Chondrocyte (in vitro differentiated cells): ENCODE data around the gene LAG3. TPM values are rescaled to one million over a fixed set of nuclear protein-coding genes. Genes with fewer than 3 reads are reported as not detected.

Experiments
- DNase-seq: peaks from one replicate; pipeline ENCODE4 v3.0.0; 2021; ENCODE audit warnings: mixed read lengths, low spot score
- H3K27ac Mint-ChIP-seq: one replicate; pipeline ENCODE4 v1.8.0; 2021; ENCODE audit warnings: mild to moderate bottlenecking, moderate library complexity, mixed read lengths; ENCODE audit not compliant: unreplicated experiment
- H3K27me3 Mint-ChIP-seq: 2 replicates; pipeline ENCODE4 v1.8.0; 2021; ENCODE audit warnings: low read depth, mixed read lengths
- H3K36me3 Mint-ChIP-seq: 2 replicates; pipeline ENCODE4 v1.8.0; 2021; ENCODE audit warnings: low read depth, mixed read lengths
- H3K4me1 Mint-ChIP-seq: 2 replicates; pipeline ENCODE4 v1.8.0; 2021; ENCODE audit warnings: low read depth, mild to moderate bottlenecking, mixed read lengths
- H3K4me3 Mint-ChIP-seq: one replicate; pipeline ENCODE4 v1.8.0; 2021; ENCODE audit warnings: mild to moderate bottlenecking, moderate library complexity, mixed read lengths; ENCODE audit not compliant: unreplicated experiment
- H3K9me3 Mint-ChIP-seq: 2 replicates; pipeline ENCODE4 v1.8.0; 2021; ENCODE audit warnings: low read depth, mixed read lengths
- total RNA-seq: library from RNA; stranded (reverse); gene quantifications from 3 replicates; pipeline ENCODE4 v1.2.1, GENCODE V29; 2021
- TF ChIP-seq, protein P1 (sequence below): fragments of 200-600 bp; sonication (generic); IDR thresholded peaks from 2 replicates; pipeline ENCODE4 v1.5.0; 2021; ENCODE audit warnings: antibody characterized with exemption, mild to moderate bottlenecking, moderate library complexity

LAG3 gene
- total RNA-seq, 1 donor from 2014 or later, result 1.0 TPM

GRCh38 chr12:6766651-6767349, 5.5 kb upstream of the LAG3 start:
- Mint-ChIP-seq H3K36me3 (peaks cover 15% of the 10 kb centered on the region), H3K27me3 (no peaks in the 10 kb centered on the region), H3K9me3 (no peaks in the 10 kb centered on the region), H3K4me1 (peaks cover 58% of the 10 kb centered on the region), H3K27ac (peak overlapping the region; percentile 86), H3K4me3 (peak overlapping the region; percentile 86)
- TF ChIP-seq, protein P1, sequence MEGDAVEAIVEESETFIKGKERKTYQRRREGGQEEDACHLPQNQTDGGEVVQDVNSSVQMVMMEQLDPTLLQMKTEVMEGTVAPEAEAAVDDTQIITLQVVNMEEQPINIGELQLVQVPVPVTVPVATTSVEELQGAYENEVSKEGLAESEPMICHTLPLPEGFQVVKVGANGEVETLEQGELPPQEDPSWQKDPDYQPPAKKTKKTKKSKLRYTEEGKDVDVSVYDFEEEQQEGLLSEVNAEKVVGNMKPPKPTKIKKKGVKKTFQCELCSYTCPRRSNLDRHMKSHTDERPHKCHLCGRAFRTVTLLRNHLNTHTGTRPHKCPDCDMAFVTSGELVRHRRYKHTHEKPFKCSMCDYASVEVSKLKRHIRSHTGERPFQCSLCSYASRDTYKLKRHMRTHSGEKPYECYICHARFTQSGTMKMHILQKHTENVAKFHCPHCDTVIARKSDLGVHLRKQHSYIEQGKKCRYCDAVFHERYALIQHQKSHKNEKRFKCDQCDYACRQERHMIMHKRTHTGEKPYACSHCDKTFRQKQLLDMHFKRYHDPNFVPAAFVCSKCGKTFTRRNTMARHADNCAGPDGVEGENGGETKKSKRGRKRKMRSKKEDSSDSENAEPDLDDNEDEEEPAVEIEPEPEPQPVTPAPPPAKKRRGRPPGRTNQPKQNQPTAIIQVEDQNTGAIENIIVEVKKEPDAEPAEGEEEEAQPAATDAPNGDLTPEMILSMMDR, result peak; percentile 80
- DNase-seq, result no peak

DNA sequence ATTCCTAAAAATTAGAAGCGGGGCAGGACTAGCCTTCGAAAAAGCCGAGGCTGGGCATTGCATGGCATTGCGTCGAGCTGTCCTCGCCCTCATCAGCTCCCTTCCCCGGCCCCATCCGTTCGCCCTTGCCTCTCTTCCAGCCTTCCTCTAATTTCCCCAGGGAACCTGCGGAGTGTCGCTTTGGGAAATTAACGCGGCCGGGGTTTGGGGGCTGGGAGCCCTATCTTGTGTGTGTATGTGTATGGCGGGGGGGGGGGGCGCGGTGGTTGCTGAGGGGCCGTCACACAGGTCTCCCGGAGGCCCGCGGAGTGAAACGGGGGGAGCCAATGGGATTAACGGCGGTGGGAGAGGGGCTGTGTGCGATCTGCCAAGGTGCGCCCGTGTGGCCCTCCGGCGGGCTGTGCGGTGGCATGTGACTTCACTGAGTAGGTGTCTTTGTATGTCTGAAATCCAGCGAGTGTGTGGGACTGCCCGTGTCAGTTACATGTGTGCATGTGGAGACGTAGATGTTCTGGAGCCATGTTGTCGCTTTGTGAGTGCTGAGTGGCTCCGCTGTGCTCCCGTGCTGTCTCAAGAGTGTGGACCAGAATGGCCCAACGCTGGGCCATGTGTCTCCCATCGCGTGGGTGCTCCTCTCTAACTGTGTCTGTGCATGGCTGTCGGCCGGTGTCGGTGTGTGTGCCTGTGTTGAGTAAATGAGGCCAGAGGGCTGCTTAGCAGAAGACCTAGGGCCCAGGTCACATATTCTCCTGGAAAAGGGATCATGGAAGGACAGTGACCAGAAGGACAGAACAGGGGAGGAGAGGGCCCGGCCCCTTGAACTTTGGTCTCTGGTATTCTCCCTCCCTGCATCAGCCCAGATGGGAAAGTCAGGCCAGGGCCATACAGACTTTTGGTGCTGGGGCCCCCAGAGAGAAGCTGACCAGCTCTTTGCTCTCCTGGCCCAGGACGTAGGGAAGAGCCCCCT, 4.7 kb upstream of the LAG3 start:
- Mint-ChIP-seq H3K27ac (peak overlapping the region; percentile 86), H3K9me3 (no peaks in the 10 kb centered on the region), H3K4me3 (peak overlapping the region; percentile 86), H3K4me1 (peaks cover 55% of the 10 kb centered on the region), H3K36me3 (peaks cover 15% of the 10 kb centered on the region), H3K27me3 (no peaks in the 10 kb centered on the region)
- DNase-seq, result no peak
- TF ChIP-seq, protein P1, result no peak

DNA sequence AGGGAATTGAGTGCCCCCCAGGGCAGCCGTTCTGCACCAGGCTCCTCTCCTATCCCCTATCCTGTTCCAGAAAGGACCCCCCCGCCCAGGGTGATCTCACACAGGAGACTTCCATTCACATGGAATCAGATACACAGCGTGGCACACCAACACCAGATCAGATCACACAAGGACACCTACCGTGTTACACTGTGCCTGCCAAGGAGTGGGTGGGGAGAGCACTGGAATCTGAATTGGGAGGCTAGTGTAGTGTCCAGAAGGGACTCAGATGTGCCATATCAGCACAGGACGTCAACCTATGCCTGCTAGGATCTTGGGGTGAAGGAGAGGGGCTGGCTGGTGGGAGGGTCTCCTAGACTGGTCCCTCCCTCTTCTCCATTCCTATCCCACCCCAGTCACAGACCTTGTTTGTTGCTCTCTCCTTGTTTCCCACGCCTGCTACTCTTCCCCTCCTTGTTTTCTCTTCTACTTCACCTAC, 3.8 kb upstream of the LAG3 start:
- peak overlapping the region; percentile 86 for H3K27ac Mint-ChIP-seq
- H3K27me3 Mint-ChIP-seq, result no peaks in the 10 kb centered on the region
- DNase-seq, result no peak
- H3K4me1 Mint-ChIP-seq, result peaks cover 48% of the 10 kb centered on the region
- peak overlapping the region; percentile 86 for H3K4me3 Mint-ChIP-seq
- TF ChIP-seq, protein P1, result no peak
- no peaks in the 10 kb centered on the region for H3K9me3 Mint-ChIP-seq
- peaks cover 15% of the 10 kb centered on the region for H3K36me3 Mint-ChIP-seq

DNA sequence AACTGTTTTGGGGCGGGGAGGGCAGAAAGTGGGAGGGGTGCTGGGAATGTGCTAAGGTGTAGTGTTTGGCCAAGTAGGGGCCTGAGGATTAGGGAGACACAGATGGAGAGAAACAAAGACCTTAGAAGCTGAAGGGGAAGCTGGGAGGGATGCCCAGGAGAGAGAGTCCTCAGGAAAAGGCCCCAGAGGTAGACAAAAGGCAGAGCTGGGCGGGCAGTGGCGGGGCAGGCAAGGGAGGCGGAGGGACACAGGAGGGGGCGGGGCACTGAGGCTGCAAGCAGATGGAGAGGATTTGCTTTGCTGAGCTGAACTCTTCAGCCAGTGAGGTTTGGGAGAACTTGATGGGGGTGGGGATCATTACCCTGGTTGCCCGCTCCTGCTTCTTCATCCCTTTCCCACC, 3.3 kb upstream of the LAG3 start:
- no peaks in the 10 kb centered on the region for H3K9me3 Mint-ChIP-seq
- peaks cover 43% of the 10 kb centered on the region for H3K4me1 Mint-ChIP-seq
- H3K27me3 Mint-ChIP-seq, result no peaks in the 10 kb centered on the region

GRCh38 chr12:6769666-6770065, 2.7 kb upstream of the LAG3 start:
- DNase-seq, result no peak
- H3K4me1 Mint-ChIP-seq, result peaks cover 36% of the 10 kb centered on the region
- TF ChIP-seq, protein P1, result no peak

More for the DNA sequence above, 3.3 kb upstream of the LAG3 start:
- Mint-ChIP-seq H3K4me3 (peak overlapping the region; percentile 86), H3K36me3 (peaks cover 15% of the 10 kb centered on the region), H3K27ac (peak overlapping the region; percentile 86)
- no peak for DNase-seq
- TF ChIP-seq, protein P1, result no peak

More at GRCh38 chr12:6769666-6770065, 2.7 kb upstream of the LAG3 start:
- Mint-ChIP-seq H3K36me3 (peaks cover 15% of the 10 kb centered on the region), H3K4me3 (no peak overlapping the region), H3K27ac (no peak overlapping the region), H3K27me3 (no peaks in the 10 kb centered on the region), H3K9me3 (no peaks in the 10 kb centered on the region)
